Fibroblast of the aortic adventitia (primary cell): ENCODE results near the gene BANK1. TPM values are rescaled to one million over a fixed set of nuclear protein-coding genes. Genes with fewer than 3 reads are reported as not detected.

ENCODE experiments used
- DNase-seq: peaks from one replicate; pipeline ENCODE4 v3.0.0-alpha.2; 2010; ENCODE audit warnings: low read depth
- H3K4me3 ChIP-seq: 2 replicates; pipeline ENCODE4 v1.5.1; 2011; ENCODE audit warnings: low read depth, mild to moderate bottlenecking, control low read depth, low read length, moderate library complexity
- CTCF ChIP-seq: IDR thresholded peaks from 2 replicates; pipeline ENCODE4 v1.5.1; 2011; ENCODE audit warnings: mild to moderate bottlenecking, low read length, control low read depth, inconsistent platforms; ENCODE audit not compliant: insufficient read depth
- total RNA-seq: library from RNA; depleted of rRNA; stranded (reverse); fragments of >200 nt; gene quantifications from 2 replicates; pipeline ENCODE4 v1.2.3, GENCODE V29; 2012; ENCODE audit warnings: low replicate concordance

BANK1 gene
- total RNA-seq, 1 donor: 0.54 TPM

GRCh38 chr4:101950258-101950979 lies 159.9 kb downstream of the BANK1 start:
- no peak for TF ChIP-seq CTCF
- H3K4me3 ChIP-seq: no peak overlapping the region
- no peak for DNase-seq

- DNase-seq: no peak
- no peak overlapping the region for H3K4me3 ChIP-seq
- no peak for TF ChIP-seq CTCF
Observed at GRCh38 chr4:101952985-101953384, 162.5 kb downstream of the BANK1 start.

GRCh38 chr4:101953949-101954348 lies 163.4 kb downstream of the BANK1 start:
- no peak overlapping the region for H3K4me3 ChIP-seq

GRCh38 chr4:101954351-101954750 lies 163.8 kb downstream of the BANK1 start:
- no peak overlapping the region for H3K4me3 ChIP-seq
- peak; percentile 15 for DNase-seq
- no peak for TF ChIP-seq CTCF

More at GRCh38 chr4:101953949-101954348, 163.4 kb downstream of the BANK1 start:
- TF ChIP-seq CTCF: no peak
- DNase-seq: peak; percentile 54

- no peak for DNase-seq
- TF ChIP-seq CTCF: no peak
- H3K4me3 ChIP-seq: no peak overlapping the region
Observed at GRCh38 chr4:101954975-101955678, 164.6 kb downstream of the BANK1 start.

GRCh38 chr4:101956068-101956825 lies 165.7 kb downstream of the BANK1 start:
- no peak overlapping the region for H3K4me3 ChIP-seq
- no peak for TF ChIP-seq CTCF
- DNase-seq: no peak
